Gastrocnemius medialis (tissue), 4 donors: Measurements from ENCODE around the gene IL1RAP. TPM values are rescaled to one million over a fixed set of nuclear protein-coding genes. Genes with fewer than 3 reads are reported as not detected.

Experiments used
- ATAC-seq, 2 donors: fragments of 150-250 bp; one replicate each; pipeline ENCODE4 v1.9.1; 2016
- DNase-seq, 2 donors: peaks; one replicate each; pipeline ENCODE4 v3.0.0-alpha.2; 2019
- H3K27ac ChIP-seq, 4 donors: fragments of 200-600 bp; sonication (generic); 1 replicate in 1 of 4; 2 replicates in 3 of 4; pipeline ENCODE4 v1.5.1; 2016 to 2018; ENCODE audit warnings: mild to moderate bottlenecking in 2 of 4, moderate library complexity in 1 of 4
- H3K27me3 ChIP-seq, 3 donors: fragments of 200-600 bp; sonication (generic) in 2 of 3; 1 replicate in 1 of 3; 2 replicates in 2 of 3; pipeline versions ENCODE4 v1.5.1 to v1.6.0; 2016 to 2019; ENCODE audit warnings: mild to moderate bottlenecking in 1 of 3, moderate library complexity in 1 of 3
- H3K36me3 ChIP-seq, 2 donors: fragments of 200-600 bp; sonication (generic) in 1 of 2; one replicate each; pipeline ENCODE4 v1.5.1; 2017 to 2018
- H3K4me1 ChIP-seq, 2 donors: fragments of 200-600 bp; sonication (generic) in 1 of 2; one replicate each; pipeline ENCODE4 v1.5.1; 2016 to 2017; ENCODE audit warnings: mild to moderate bottlenecking in 2 of 2
- H3K4me3 ChIP-seq, 4 donors: fragments of 200-600 bp; sonication (generic) in 3 of 4; 1 replicate in 1 of 4; 2 replicates in 3 of 4; pipeline ENCODE4 v1.5.1; 2016 to 2019; ENCODE audit warnings: mild to moderate bottlenecking in 2 of 4
- H3K9me3 ChIP-seq, 3 donors: fragments of 200-600 bp; sonication (generic) in 2 of 3; 1 replicate in 1 of 3; 2 replicates in 2 of 3; pipeline ENCODE4 v1.5.1; 2016 to 2019
- CTCF ChIP-seq, 5 experiments: fragments of 450-650 bp in 3 of 5; fragments of 200-600 bp in 2 of 5; sonication (generic) in 2 of 5; IDR thresholded peaks in 4 of 5; conservative IDR thresholded peaks in 1 of 5; 1 replicate in 4 of 5; 2 replicates in 1 of 5; pipeline ENCODE4 v1.5.1; 2016 to 2019; ENCODE audit warnings: antibody characterized with exemption in 5 of 5, mild to moderate bottlenecking in 3 of 5, moderate library complexity in 3 of 5
- POLR2A ChIP-seq, 2 donors: fragments of 450-650 bp; IDR thresholded peaks; one replicate each; pipeline ENCODE4 v1.6.1; 2017; ENCODE audit warnings: antibody characterized with exemption in 2 of 2, mild to moderate bottlenecking in 2 of 2, moderate library complexity in 2 of 2
- in situ Hi-C, 4 donors: fragments of 200-750 bp; cut with MboI; loops; one replicate each; pipeline versions ENCODE4 v1.15.0 to v1.8.0; 2017; ENCODE audit warnings: low sequenced_read_pairs in 4 of 4
- intact Hi-C: fragments of 100-400 bp; cut with DNase I; formaldehyde crosslinking; loops from one replicate; pipeline ENCODE4 v1.15.1; 2023; ENCODE audit warnings: low total_unique reads
- total RNA-seq, 4 donors: library from RNA; depleted of rRNA; stranded (reverse); fragments of >200 nt; gene quantifications; one replicate each; pipeline versions ENCODE4 v1.1.0 to v1.2.3, GENCODE V29; 2016

Gene IL1RAP
- total RNA-seq, 4 donors from 2014 or later: 1.1 to 3.3 (median 2.6) TPM

- no peak for TF ChIP-seq POLR2A (IDR thresholded peaks at IDR 0.05)
- TF ChIP-seq CTCF (IDR thresholded peaks at IDR 0.05 in 4 of 5, conservative IDR thresholded peaks at IDR 0.05 in 1 of 5): no peak
- Histone ChIP-seq H3K9me3 (no peaks in the 10 kb centered on the region), H3K4me1 (no peaks in the 10 kb centered on the region), H3K4me3 (no peak overlapping the region), H3K27me3 (no peaks in the 10 kb centered on the region), H3K27ac (no peak overlapping the region), H3K36me3 (no peaks in the 10 kb centered on the region)
- ATAC-seq (no peak), DNase-seq (no peak)
- in situ Hi-C loops (no loop called here), intact Hi-C loops (no loop called here)
These were observed 8.1 kb downstream of the IL1RAP start for GRCh38 chr3:190521998-190522397.

- DNase-seq (no peak), ATAC-seq (no peak)
- in situ Hi-C loops: no loop called here
- Histone ChIP-seq H3K27ac (no peak overlapping the region), H3K9me3 (no peaks in the 10 kb centered on the region), H3K36me3 (no peaks in the 10 kb centered on the region), H3K4me3 (no peak overlapping the region), H3K4me1 (no peaks in the 10 kb centered on the region), H3K27me3 (no peaks in the 10 kb centered on the region)
- intact Hi-C loops: no loop called here
- TF ChIP-seq CTCF (IDR thresholded peaks at IDR 0.05 in 4 of 5, conservative IDR thresholded peaks at IDR 0.05 in 1 of 5) (no peak), POLR2A (IDR thresholded peaks at IDR 0.05) (no peak)
These were observed 8.8 kb downstream of the IL1RAP start for GRCh38 chr3:190522621-190523222.

- H3K27ac ChIP-seq: no peak overlapping the region
- no peaks in the 10 kb centered on the region for H3K27me3 ChIP-seq
- ATAC-seq (no peak), DNase-seq (no peak)
- no peaks in the 10 kb centered on the region for H3K4me1 ChIP-seq
- in situ Hi-C loops (no loop called here), intact Hi-C loops (no loop called here)
- H3K9me3 ChIP-seq: no peaks in the 10 kb centered on the region
- H3K36me3 ChIP-seq: no peaks in the 10 kb centered on the region
- H3K4me3 ChIP-seq: no peak overlapping the region
- TF ChIP-seq POLR2A (IDR thresholded peaks at IDR 0.05) (no peak), CTCF (IDR thresholded peaks at IDR 0.05 in 4 of 5, conservative IDR thresholded peaks at IDR 0.05 in 1 of 5) (no peak)
These were observed 11.1 kb downstream of the IL1RAP start for GRCh38 chr3:190524942-190525341.

- in situ Hi-C loops (no loop called here), intact Hi-C loops (no loop called here)
- H3K4me1 ChIP-seq: no peaks in the 10 kb centered on the region
- H3K27ac ChIP-seq: no peak overlapping the region
- no peak for ATAC-seq
- TF ChIP-seq CTCF (IDR thresholded peaks at IDR 0.05 in 4 of 5, conservative IDR thresholded peaks at IDR 0.05 in 1 of 5): no peak
- TF ChIP-seq POLR2A (IDR thresholded peaks at IDR 0.05): no peak
- no peaks in the 10 kb centered on the region for H3K27me3 ChIP-seq
- DNase-seq: no peak
- H3K4me3 ChIP-seq: no peak overlapping the region
- H3K36me3 ChIP-seq: no peaks in the 10 kb centered on the region
- no peaks in the 10 kb centered on the region for H3K9me3 ChIP-seq
These were observed 11.7 kb downstream of the IL1RAP start for GRCh38 chr3:190525634-190526033.
